ENCODE measurements around the gene ZMIZ1.

Gene ZMIZ1

GRCh38 chr10:79068562-79069324 is at the start of gene ZMIZ1:
TSS of gene ZMIZ1 (plus strand) at chr10:79068966. CDS start at chr10:79201633, 132,667 bp downstream.
- Histone ChIP-seq H3K27ac (ENCODE audit: low read depth, low read length) (peak within 1 kb of the TSS; percentile 88), H3K9me3 (ENCODE audit: control insufficient read depth, insufficient read depth, low read length) (no peaks in the 10 kb centered on the region), H3K4me1 (ENCODE audit: control insufficient read depth, insufficient read depth, low read length) (peaks cover 29% of the 10 kb centered on the region), H3K9ac (ENCODE audit: low read depth, low read length) (peak within 1 kb of the TSS; percentile 40; the same call in 1 of the 2 replicates), H3K27me3 (ENCODE audit: control insufficient read depth, insufficient read depth, low read length) (peaks cover 12% of the 10 kb centered on the region; the same call in 1 of the 2 replicates), H3K4me3 (ENCODE audit: low read depth, low read length) (peak within 1 kb of the TSS; percentile 89), H3K36me3 (ENCODE audit: control insufficient read depth, insufficient read depth, low read length) (no peaks in the 10 kb centered on the region)

- no peak overlapping the region for H3K4me3 ChIP-seq (ENCODE audit: low read depth, low read length)
- H3K27ac ChIP-seq (ENCODE audit: low read depth, low read length): no peak overlapping the region
- no peaks in the 10 kb centered on the region for H3K4me1 ChIP-seq (ENCODE audit: control insufficient read depth, insufficient read depth, low read length)
- no peaks in the 10 kb centered on the region for H3K9me3 ChIP-seq (ENCODE audit: control insufficient read depth, insufficient read depth, low read length)
- no peaks in the 10 kb centered on the region for H3K36me3 ChIP-seq (ENCODE audit: control insufficient read depth, insufficient read depth, low read length)
- H3K27me3 ChIP-seq (ENCODE audit: control insufficient read depth, insufficient read depth, low read length): no peaks in the 10 kb centered on the region
- no peak overlapping the region for H3K9ac ChIP-seq (ENCODE audit: low read depth, low read length)
Observed at GRCh38 chr10:79019441-79020014, 49.2 kb upstream of the ZMIZ1 start.

GRCh38 chr10:79020015-79020491 is 48.7 kb upstream of the ZMIZ1 start:
- Histone ChIP-seq H3K27ac (ENCODE audit: low read depth, low read length) (no peak overlapping the region), H3K9ac (ENCODE audit: low read depth, low read length) (no peak overlapping the region)

GRCh38 chr10:79020605-79021004 is 48.2 kb upstream of the ZMIZ1 start:
- no peaks in the 10 kb centered on the region for H3K9me3 ChIP-seq (ENCODE audit: control insufficient read depth, insufficient read depth, low read length)
- H3K4me3 ChIP-seq (ENCODE audit: low read depth, low read length): no peak overlapping the region
- no peaks in the 10 kb centered on the region for H3K36me3 ChIP-seq (ENCODE audit: control insufficient read depth, insufficient read depth, low read length)
- no peak overlapping the region for H3K9ac ChIP-seq (ENCODE audit: low read depth, low read length)
- H3K4me1 ChIP-seq (ENCODE audit: control insufficient read depth, insufficient read depth, low read length): no peaks in the 10 kb centered on the region
- H3K27me3 ChIP-seq (ENCODE audit: control insufficient read depth, insufficient read depth, low read length): no peaks in the 10 kb centered on the region
- no peak overlapping the region for H3K27ac ChIP-seq (ENCODE audit: low read depth, low read length)

More at GRCh38 chr10:79020015-79020491, 48.7 kb upstream of the ZMIZ1 start:
- H3K27me3 ChIP-seq (ENCODE audit: control insufficient read depth, insufficient read depth, low read length): no peaks in the 10 kb centered on the region
- H3K4me3 ChIP-seq (ENCODE audit: low read depth, low read length): no peak overlapping the region
- H3K36me3 ChIP-seq (ENCODE audit: control insufficient read depth, insufficient read depth, low read length): no peaks in the 10 kb centered on the region
- no peaks in the 10 kb centered on the region for H3K4me1 ChIP-seq (ENCODE audit: control insufficient read depth, insufficient read depth, low read length)
- H3K9me3 ChIP-seq (ENCODE audit: control insufficient read depth, insufficient read depth, low read length): no peaks in the 10 kb centered on the region

GRCh38 chr10:79021331-79021907 is 47.3 kb upstream of the ZMIZ1 start:
- H3K9ac ChIP-seq (ENCODE audit: low read depth, low read length): no peak overlapping the region
- H3K27ac ChIP-seq (ENCODE audit: low read depth, low read length): no peak overlapping the region
- no peaks in the 10 kb centered on the region for H3K27me3 ChIP-seq (ENCODE audit: control insufficient read depth, insufficient read depth, low read length)
- H3K9me3 ChIP-seq (ENCODE audit: control insufficient read depth, insufficient read depth, low read length): no peaks in the 10 kb centered on the region
- H3K36me3 ChIP-seq (ENCODE audit: control insufficient read depth, insufficient read depth, low read length): no peaks in the 10 kb centered on the region
- no peaks in the 10 kb centered on the region for H3K4me1 ChIP-seq (ENCODE audit: control insufficient read depth, insufficient read depth, low read length)
- no peak overlapping the region for H3K4me3 ChIP-seq (ENCODE audit: low read depth, low read length)

GRCh38 chr10:79021948-79022499 is 46.7 kb upstream of the ZMIZ1 start:
- no peak overlapping the region for H3K27ac ChIP-seq (ENCODE audit: low read depth, low read length)
- no peaks in the 10 kb centered on the region for H3K4me1 ChIP-seq (ENCODE audit: control insufficient read depth, insufficient read depth, low read length)
- no peak overlapping the region for H3K9ac ChIP-seq (ENCODE audit: low read depth, low read length)
- no peaks in the 10 kb centered on the region for H3K9me3 ChIP-seq (ENCODE audit: control insufficient read depth, insufficient read depth, low read length)
- H3K36me3 ChIP-seq (ENCODE audit: control insufficient read depth, insufficient read depth, low read length): no peaks in the 10 kb centered on the region
- H3K27me3 ChIP-seq (ENCODE audit: control insufficient read depth, insufficient read depth, low read length): no peaks in the 10 kb centered on the region
- no peak overlapping the region for H3K4me3 ChIP-seq (ENCODE audit: low read depth, low read length)

- H3K27ac ChIP-seq (ENCODE audit: low read depth, low read length): no peak overlapping the region
Observed at GRCh38 chr10:79022565-79023230, 46.1 kb upstream of the ZMIZ1 start.

GRCh38 chr10:79023240-79024162 is 45.3 kb upstream of the ZMIZ1 start:
- no peaks in the 10 kb centered on the region for H3K36me3 ChIP-seq (ENCODE audit: control insufficient read depth, insufficient read depth, low read length)
- no peak overlapping the region for H3K4me3 ChIP-seq (ENCODE audit: low read depth, low read length)
- no peak overlapping the region for H3K27ac ChIP-seq (ENCODE audit: low read depth, low read length)
- no peaks in the 10 kb centered on the region for H3K4me1 ChIP-seq (ENCODE audit: control insufficient read depth, insufficient read depth, low read length)
- no peaks in the 10 kb centered on the region for H3K9me3 ChIP-seq (ENCODE audit: control insufficient read depth, insufficient read depth, low read length)
- H3K27me3 ChIP-seq (ENCODE audit: control insufficient read depth, insufficient read depth, low read length): no peaks in the 10 kb centered on the region
- H3K9ac ChIP-seq (ENCODE audit: low read depth, low read length): no peak overlapping the region

More at GRCh38 chr10:79022565-79023230, 46.1 kb upstream of the ZMIZ1 start:
- Histone ChIP-seq H3K4me3 (ENCODE audit: low read depth, low read length) (no peak overlapping the region), H3K4me1 (ENCODE audit: control insufficient read depth, insufficient read depth, low read length) (no peaks in the 10 kb centered on the region), H3K9ac (ENCODE audit: low read depth, low read length) (no peak overlapping the region), H3K27me3 (ENCODE audit: control insufficient read depth, insufficient read depth, low read length) (no peaks in the 10 kb centered on the region), H3K36me3 (ENCODE audit: control insufficient read depth, insufficient read depth, low read length) (no peaks in the 10 kb centered on the region), H3K9me3 (ENCODE audit: control insufficient read depth, insufficient read depth, low read length) (no peaks in the 10 kb centered on the region)

- no peaks in the 10 kb centered on the region for H3K27me3 ChIP-seq (ENCODE audit: control insufficient read depth, insufficient read depth, low read length)
- H3K27ac ChIP-seq (ENCODE audit: low read depth, low read length): no peak overlapping the region
- H3K36me3 ChIP-seq (ENCODE audit: control insufficient read depth, insufficient read depth, low read length): no peaks in the 10 kb centered on the region
- H3K9me3 ChIP-seq (ENCODE audit: control insufficient read depth, insufficient read depth, low read length): no peaks in the 10 kb centered on the region
- no peak overlapping the region for H3K4me3 ChIP-seq (ENCODE audit: low read depth, low read length)
- no peaks in the 10 kb centered on the region for H3K4me1 ChIP-seq (ENCODE audit: control insufficient read depth, insufficient read depth, low read length)
- no peak overlapping the region for H3K9ac ChIP-seq (ENCODE audit: low read depth, low read length)
Observed at GRCh38 chr10:79024296-79024695, 44.5 kb upstream of the ZMIZ1 start.

GRCh38 chr10:79024720-79025198 is 44.0 kb upstream of the ZMIZ1 start:
- H3K27me3 ChIP-seq (ENCODE audit: control insufficient read depth, insufficient read depth, low read length): no peaks in the 10 kb centered on the region
- no peak overlapping the region for H3K9ac ChIP-seq (ENCODE audit: low read depth, low read length)
- H3K36me3 ChIP-seq (ENCODE audit: control insufficient read depth, insufficient read depth, low read length): no peaks in the 10 kb centered on the region
- no peak overlapping the region for H3K27ac ChIP-seq (ENCODE audit: low read depth, low read length)
- H3K9me3 ChIP-seq (ENCODE audit: control insufficient read depth, insufficient read depth, low read length): no peaks in the 10 kb centered on the region
- H3K4me3 ChIP-seq (ENCODE audit: low read depth, low read length): no peak overlapping the region
- no peaks in the 10 kb centered on the region for H3K4me1 ChIP-seq (ENCODE audit: control insufficient read depth, insufficient read depth, low read length)

Measured in HUES48 (cell line).